Measurements from ENCODE around the gene HMGN2.

- no peak for TF ChIP-seq CTCF (IDR thresholded peaks at IDR 0.05)
- no peak for TF ChIP-seq POLR2A (IDR thresholded peaks at IDR 0.05)
Observed at GRCh38 chr1:26432793-26433192, 39.4 kb upstream of the HMGN2 start.
